WTC11 (cell line): Measurements from ENCODE around the gene PREPL. TPM values are rescaled to one million over a fixed set of nuclear protein-coding genes. Genes with fewer than 3 reads are reported as not detected.

Source experiments
- ATF1 ChIP-seq: sonication (generic); formaldehyde crosslinking; IDR thresholded peaks from 2 replicates; pipeline ENCODE4 v1.8.1; 2023; ENCODE audit warnings: mild to moderate bottlenecking, moderate library complexity, missing genetic modification reagents
- ELF4 ChIP-seq: sonication (generic); formaldehyde crosslinking; IDR thresholded peaks from 2 replicates; pipeline ENCODE4 v1.8.1; 2022; ENCODE audit warnings: low read depth, mild to moderate bottlenecking, moderate library complexity, missing genetic modification reagents
- FOXK1 ChIP-seq: sonication (generic); formaldehyde crosslinking; IDR thresholded peaks from 2 replicates; pipeline ENCODE4 v1.8.0; 2022; ENCODE audit warnings: mild to moderate bottlenecking, moderate library complexity, missing genetic modification reagents
- MXD4 ChIP-seq: fragments of 250-450 bp; sonication (Bioruptor Pico); IDR thresholded peaks from 2 replicates; pipeline ENCODE4 v1.8.0; 2021; ENCODE audit warnings: mild to moderate bottlenecking, moderate library complexity, borderline replicate concordance
- NFE2L1 ChIP-seq: sonication (generic); formaldehyde crosslinking; IDR thresholded peaks from 2 replicates; pipeline ENCODE4 v1.8.1; 2023; ENCODE audit warnings: missing genetic modification reagents
- NFYB ChIP-seq: sonication (generic); formaldehyde crosslinking; conservative IDR thresholded peaks from 2 replicates; pipeline ENCODE4 v1.8.0; 2022; ENCODE audit warnings: low read depth, missing genetic modification reagents
- NR1H2 ChIP-seq: sonication (generic); formaldehyde crosslinking; IDR thresholded peaks from 2 replicates; pipeline ENCODE4 v1.9.0; 2021; ENCODE audit warnings: mild to moderate bottlenecking, moderate library complexity, missing genetic modification reagents
- NR2C2 ChIP-seq: sonication (generic); formaldehyde crosslinking; IDR thresholded peaks from 2 replicates; pipeline ENCODE4 v1.8.0; 2022; ENCODE audit warnings: mild to moderate bottlenecking, missing genetic modification reagents
- NR3C1 ChIP-seq: sonication (generic); formaldehyde crosslinking; conservative IDR thresholded peaks from 2 replicates; pipeline ENCODE4 v1.8.1; 2023; ENCODE audit warnings: low read depth, mild to moderate bottlenecking, missing genetic modification reagents
- OVOL2 ChIP-seq: fragments of 250-450 bp; sonication (Bioruptor Pico); IDR thresholded peaks from 2 replicates; pipeline ENCODE4 v1.9.0; 2021; ENCODE audit warnings: mild to moderate bottlenecking, borderline replicate concordance
- SOX15 ChIP-seq: fragments of 250-450 bp; sonication (Bioruptor Pico); IDR thresholded peaks from 2 replicates; pipeline ENCODE4 v1.9.0; 2021; ENCODE audit warnings: mild to moderate bottlenecking
- SP1 ChIP-seq: sonication (generic); formaldehyde crosslinking; conservative IDR thresholded peaks from 2 replicates; pipeline ENCODE4 v1.8.1; 2022; ENCODE audit warnings: missing genetic modification reagents
- TP53 ChIP-seq: sonication (generic); formaldehyde crosslinking; IDR thresholded peaks from 2 replicates; pipeline ENCODE4 v1.8.1; 2023; ENCODE audit warnings: mild to moderate bottlenecking, missing genetic modification reagents
- ZNF396 ChIP-seq: fragments of 250-450 bp; sonication (Bioruptor Pico); IDR thresholded peaks from 2 replicates; pipeline ENCODE4 v1.8.0; 2021; ENCODE audit warnings: mild to moderate bottlenecking, moderate library complexity, borderline replicate concordance
- total RNA-seq: library from RNA; stranded (reverse); gene quantifications from 3 replicates; pipeline ENCODE4 v1.2.3, GENCODE V29; 2021
- TF ChIP-seq, protein P1 (sequence below): fragments of 250-450 bp; sonication (Bioruptor Pico); IDR thresholded peaks from 2 replicates; pipeline ENCODE4 v1.9.0; 2021; ENCODE audit warnings: mild to moderate bottlenecking
- TF ChIP-seq, protein P2 (sequence below): sonication (generic); formaldehyde crosslinking; IDR thresholded peaks from 2 replicates; pipeline ENCODE4 v1.8.0; 2023; ENCODE audit warnings: mild to moderate bottlenecking, missing genetic modification reagents
- TF ChIP-seq, protein P3 (sequence below): fragments of 250-450 bp; sonication (Bioruptor Pico); IDR thresholded peaks from 2 replicates; pipeline ENCODE4 v1.9.0; 2021; ENCODE audit warnings: mild to moderate bottlenecking
- TF ChIP-seq, protein P4 (sequence below): sonication (generic); formaldehyde crosslinking; conservative IDR thresholded peaks from 2 replicates; pipeline ENCODE4 v1.8.1; 2022; ENCODE audit warnings: mild to moderate bottlenecking, missing genetic modification reagents
- TF ChIP-seq, protein P5 (sequence below): fragments of 200-600 bp; IDR thresholded peaks from 2 replicates; pipeline ENCODE4 v1.8.0; 2022; ENCODE audit warnings: antibody characterized with exemption
- TF ChIP-seq, protein P6 (sequence below): fragments of 250-450 bp; sonication (Bioruptor Pico); IDR thresholded peaks from 2 replicates; pipeline ENCODE4 v2.1.2; 2022; ENCODE audit warnings: mild to moderate bottlenecking, moderate library complexity
- TF ChIP-seq, protein P7 (sequence below): sonication (generic); formaldehyde crosslinking; IDR thresholded peaks from 2 replicates; pipeline ENCODE4 v1.8.0; 2023; ENCODE audit warnings: missing genetic modification reagents, mild to moderate bottlenecking, borderline replicate concordance
- TF ChIP-seq, protein P8 (sequence below): sonication (generic); formaldehyde crosslinking; IDR thresholded peaks from 2 replicates; pipeline ENCODE4 v1.8.1; 2022; ENCODE audit warnings: low read depth, mild to moderate bottlenecking, moderate library complexity, missing genetic modification reagents, borderline replicate concordance

The PREPL gene
- total RNA-seq, 1 experiment from 2014 or later, result 29.3 TPM

DNA sequence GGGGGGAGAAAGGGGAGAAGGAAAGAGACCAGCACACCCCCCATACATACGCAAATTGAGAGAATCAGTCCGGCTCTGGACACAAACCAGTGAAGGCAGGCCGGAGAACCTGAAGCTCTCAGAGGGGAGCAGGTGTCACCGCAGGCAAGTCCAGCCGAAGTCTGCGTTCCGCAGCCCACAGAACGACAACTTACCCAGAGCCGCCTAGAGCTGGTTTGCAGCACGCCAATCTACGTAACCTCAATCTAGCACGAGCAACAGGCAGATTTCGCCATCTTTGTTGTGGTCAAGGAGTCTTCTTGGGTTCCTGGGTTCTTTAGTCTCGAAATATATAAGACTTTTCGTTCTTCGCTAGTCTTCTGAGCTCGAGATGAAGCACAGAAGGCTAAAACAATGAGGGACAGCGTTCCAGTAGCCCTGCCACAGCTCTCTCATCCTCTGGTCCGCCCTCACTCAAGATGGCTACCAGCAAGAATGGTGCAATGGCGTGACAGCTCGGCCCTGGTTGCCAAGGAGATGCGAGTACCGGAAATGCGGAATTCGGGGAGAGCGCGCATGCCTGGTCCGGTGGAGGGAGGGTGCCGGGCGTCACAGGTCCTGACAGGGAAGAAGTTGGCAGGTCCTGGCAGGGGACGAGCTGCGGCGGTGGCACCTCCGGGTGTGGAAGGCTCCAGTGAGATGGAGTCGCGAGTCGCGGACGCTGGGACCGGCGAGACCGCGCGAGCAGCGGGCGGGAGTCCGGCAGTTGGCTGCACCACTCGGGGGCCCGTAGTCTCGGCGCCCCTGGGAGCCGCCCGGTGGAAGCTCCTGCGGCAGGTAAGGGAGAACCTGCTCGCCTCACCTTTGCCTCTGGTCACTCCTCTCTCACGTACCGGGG lies at the start of gene PREPL, which contains the start of gene CAMKMT (continued):
- TF ChIP-seq, protein P1, sequence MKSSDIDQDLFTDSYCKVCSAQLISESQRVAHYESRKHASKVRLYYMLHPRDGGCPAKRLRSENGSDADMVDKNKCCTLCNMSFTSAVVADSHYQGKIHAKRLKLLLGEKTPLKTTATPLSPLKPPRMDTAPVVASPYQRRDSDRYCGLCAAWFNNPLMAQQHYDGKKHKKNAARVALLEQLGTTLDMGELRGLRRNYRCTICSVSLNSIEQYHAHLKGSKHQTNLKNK, result no peak
- no peak for TF ChIP-seq ATF1
- TF ChIP-seq ELF4, result no peak
- no peak for TF ChIP-seq SOX15 (CRISPR knock-in tag)
- TF ChIP-seq, protein P2, sequence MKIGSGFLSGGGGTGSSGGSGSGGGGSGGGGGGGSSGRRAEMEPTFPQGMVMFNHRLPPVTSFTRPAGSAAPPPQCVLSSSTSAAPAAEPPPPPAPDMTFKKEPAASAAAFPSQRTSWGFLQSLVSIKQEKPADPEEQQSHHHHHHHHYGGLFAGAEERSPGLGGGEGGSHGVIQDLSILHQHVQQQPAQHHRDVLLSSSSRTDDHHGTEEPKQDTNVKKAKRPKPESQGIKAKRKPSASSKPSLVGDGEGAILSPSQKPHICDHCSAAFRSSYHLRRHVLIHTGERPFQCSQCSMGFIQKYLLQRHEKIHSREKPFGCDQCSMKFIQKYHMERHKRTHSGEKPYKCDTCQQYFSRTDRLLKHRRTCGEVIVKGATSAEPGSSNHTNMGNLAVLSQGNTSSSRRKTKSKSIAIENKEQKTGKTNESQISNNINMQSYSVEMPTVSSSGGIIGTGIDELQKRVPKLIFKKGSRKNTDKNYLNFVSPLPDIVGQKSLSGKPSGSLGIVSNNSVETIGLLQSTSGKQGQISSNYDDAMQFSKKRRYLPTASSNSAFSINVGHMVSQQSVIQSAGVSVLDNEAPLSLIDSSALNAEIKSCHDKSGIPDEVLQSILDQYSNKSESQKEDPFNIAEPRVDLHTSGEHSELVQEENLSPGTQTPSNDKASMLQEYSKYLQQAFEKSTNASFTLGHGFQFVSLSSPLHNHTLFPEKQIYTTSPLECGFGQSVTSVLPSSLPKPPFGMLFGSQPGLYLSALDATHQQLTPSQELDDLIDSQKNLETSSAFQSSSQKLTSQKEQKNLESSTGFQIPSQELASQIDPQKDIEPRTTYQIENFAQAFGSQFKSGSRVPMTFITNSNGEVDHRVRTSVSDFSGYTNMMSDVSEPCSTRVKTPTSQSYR (CRISPR knock-in tag), result 0 out of 2 replicates have a peak, but pooled peaks have one; percentile 72
- TF ChIP-seq NR3C1 (CRISPR knock-in tag), result no peak
- no peak for TF ChIP-seq NR1H2
- peak; percentile 58; the same call in 1 of the 2 replicates for TF ChIP-seq FOXK1 (CRISPR knock-in tag)
- no peak for TF ChIP-seq ZNF396 (CRISPR knock-in tag)
- TF ChIP-seq, protein P3, sequence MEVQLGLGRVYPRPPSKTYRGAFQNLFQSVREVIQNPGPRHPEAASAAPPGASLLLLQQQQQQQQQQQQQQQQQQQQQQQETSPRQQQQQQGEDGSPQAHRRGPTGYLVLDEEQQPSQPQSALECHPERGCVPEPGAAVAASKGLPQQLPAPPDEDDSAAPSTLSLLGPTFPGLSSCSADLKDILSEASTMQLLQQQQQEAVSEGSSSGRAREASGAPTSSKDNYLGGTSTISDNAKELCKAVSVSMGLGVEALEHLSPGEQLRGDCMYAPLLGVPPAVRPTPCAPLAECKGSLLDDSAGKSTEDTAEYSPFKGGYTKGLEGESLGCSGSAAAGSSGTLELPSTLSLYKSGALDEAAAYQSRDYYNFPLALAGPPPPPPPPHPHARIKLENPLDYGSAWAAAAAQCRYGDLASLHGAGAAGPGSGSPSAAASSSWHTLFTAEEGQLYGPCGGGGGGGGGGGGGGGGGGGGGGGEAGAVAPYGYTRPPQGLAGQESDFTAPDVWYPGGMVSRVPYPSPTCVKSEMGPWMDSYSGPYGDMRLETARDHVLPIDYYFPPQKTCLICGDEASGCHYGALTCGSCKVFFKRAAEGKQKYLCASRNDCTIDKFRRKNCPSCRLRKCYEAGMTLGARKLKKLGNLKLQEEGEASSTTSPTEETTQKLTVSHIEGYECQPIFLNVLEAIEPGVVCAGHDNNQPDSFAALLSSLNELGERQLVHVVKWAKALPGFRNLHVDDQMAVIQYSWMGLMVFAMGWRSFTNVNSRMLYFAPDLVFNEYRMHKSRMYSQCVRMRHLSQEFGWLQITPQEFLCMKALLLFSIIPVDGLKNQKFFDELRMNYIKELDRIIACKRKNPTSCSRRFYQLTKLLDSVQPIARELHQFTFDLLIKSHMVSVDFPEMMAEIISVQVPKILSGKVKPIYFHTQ (CRISPR knock-in tag), result no peak
- TF ChIP-seq NR2C2 (CRISPR knock-in tag), result no peak
- TF ChIP-seq MXD4, result no peak
- peak; percentile 21; the same call in 1 of the 2 replicates for TF ChIP-seq TP53 (CRISPR knock-in tag)
- TF ChIP-seq NFE2L1 (CRISPR knock-in tag), result no peak
- TF ChIP-seq SP1 (CRISPR knock-in tag), result peak; percentile 49; the same call in 1 of the 2 replicates
- TF ChIP-seq, protein P4, sequence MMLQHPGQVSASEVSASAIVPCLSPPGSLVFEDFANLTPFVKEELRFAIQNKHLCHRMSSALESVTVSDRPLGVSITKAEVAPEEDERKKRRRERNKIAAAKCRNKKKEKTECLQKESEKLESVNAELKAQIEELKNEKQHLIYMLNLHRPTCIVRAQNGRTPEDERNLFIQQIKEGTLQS, result no peak
- TF ChIP-seq, protein P5, sequence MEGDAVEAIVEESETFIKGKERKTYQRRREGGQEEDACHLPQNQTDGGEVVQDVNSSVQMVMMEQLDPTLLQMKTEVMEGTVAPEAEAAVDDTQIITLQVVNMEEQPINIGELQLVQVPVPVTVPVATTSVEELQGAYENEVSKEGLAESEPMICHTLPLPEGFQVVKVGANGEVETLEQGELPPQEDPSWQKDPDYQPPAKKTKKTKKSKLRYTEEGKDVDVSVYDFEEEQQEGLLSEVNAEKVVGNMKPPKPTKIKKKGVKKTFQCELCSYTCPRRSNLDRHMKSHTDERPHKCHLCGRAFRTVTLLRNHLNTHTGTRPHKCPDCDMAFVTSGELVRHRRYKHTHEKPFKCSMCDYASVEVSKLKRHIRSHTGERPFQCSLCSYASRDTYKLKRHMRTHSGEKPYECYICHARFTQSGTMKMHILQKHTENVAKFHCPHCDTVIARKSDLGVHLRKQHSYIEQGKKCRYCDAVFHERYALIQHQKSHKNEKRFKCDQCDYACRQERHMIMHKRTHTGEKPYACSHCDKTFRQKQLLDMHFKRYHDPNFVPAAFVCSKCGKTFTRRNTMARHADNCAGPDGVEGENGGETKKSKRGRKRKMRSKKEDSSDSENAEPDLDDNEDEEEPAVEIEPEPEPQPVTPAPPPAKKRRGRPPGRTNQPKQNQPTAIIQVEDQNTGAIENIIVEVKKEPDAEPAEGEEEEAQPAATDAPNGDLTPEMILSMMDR, result no peak
- TF ChIP-seq, protein P6, sequence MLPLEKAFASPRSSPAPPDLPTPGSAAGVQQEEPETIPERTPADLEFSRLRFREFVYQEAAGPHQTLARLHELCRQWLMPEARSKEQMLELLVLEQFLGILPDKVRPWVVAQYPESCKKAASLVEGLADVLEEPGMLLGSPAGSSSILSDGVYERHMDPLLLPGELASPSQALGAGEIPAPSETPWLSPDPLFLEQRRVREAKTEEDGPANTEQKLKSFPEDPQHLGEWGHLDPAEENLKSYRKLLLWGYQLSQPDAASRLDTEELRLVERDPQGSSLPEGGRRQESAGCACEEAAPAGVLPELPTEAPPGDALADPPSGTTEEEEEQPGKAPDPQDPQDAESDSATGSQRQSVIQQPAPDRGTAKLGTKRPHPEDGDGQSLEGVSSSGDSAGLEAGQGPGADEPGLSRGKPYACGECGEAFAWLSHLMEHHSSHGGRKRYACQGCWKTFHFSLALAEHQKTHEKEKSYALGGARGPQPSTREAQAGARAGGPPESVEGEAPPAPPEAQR (CRISPR knock-in tag), result no peak
- TF ChIP-seq, protein P7, sequence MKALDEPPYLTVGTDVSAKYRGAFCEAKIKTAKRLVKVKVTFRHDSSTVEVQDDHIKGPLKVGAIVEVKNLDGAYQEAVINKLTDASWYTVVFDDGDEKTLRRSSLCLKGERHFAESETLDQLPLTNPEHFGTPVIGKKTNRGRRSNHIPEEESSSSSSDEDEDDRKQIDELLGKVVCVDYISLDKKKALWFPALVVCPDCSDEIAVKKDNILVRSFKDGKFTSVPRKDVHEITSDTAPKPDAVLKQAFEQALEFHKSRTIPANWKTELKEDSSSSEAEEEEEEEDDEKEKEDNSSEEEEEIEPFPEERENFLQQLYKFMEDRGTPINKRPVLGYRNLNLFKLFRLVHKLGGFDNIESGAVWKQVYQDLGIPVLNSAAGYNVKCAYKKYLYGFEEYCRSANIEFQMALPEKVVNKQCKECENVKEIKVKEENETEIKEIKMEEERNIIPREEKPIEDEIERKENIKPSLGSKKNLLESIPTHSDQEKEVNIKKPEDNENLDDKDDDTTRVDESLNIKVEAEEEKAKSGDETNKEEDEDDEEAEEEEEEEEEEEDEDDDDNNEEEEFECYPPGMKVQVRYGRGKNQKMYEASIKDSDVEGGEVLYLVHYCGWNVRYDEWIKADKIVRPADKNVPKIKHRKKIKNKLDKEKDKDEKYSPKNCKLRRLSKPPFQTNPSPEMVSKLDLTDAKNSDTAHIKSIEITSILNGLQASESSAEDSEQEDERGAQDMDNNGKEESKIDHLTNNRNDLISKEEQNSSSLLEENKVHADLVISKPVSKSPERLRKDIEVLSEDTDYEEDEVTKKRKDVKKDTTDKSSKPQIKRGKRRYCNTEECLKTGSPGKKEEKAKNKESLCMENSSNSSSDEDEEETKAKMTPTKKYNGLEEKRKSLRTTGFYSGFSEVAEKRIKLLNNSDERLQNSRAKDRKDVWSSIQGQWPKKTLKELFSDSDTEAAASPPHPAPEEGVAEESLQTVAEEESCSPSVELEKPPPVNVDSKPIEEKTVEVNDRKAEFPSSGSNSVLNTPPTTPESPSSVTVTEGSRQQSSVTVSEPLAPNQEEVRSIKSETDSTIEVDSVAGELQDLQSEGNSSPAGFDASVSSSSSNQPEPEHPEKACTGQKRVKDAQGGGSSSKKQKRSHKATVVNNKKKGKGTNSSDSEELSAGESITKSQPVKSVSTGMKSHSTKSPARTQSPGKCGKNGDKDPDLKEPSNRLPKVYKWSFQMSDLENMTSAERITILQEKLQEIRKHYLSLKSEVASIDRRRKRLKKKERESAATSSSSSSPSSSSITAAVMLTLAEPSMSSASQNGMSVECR (CRISPR knock-in tag), result peak; percentile 83
- TF ChIP-seq OVOL2 (CRISPR knock-in tag), result no peak
- no peak for TF ChIP-seq NFYB (CRISPR knock-in tag)
- TF ChIP-seq, protein P8, sequence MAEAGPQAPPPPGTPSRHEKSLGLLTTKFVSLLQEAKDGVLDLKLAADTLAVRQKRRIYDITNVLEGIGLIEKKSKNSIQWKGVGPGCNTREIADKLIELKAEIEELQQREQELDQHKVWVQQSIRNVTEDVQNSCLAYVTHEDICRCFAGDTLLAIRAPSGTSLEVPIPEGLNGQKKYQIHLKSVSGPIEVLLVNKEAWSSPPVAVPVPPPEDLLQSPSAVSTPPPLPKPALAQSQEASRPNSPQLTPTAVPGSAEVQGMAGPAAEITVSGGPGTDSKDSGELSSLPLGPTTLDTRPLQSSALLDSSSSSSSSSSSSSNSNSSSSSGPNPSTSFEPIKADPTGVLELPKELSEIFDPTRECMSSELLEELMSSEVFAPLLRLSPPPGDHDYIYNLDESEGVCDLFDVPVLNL (CRISPR knock-in tag), result no peak
